IMR-90 (cell line): ENCODE results near the gene COPA. TPM values are rescaled to one million over a fixed set of nuclear protein-coding genes. Genes with fewer than 3 reads are reported as not detected.
A peak's percentile ranks its signal among the peaks of the same experiment; 100 is the strongest.

ENCODE experiments used
- ATAC-seq: fragments of 200-7000 bp; cut with Tn5 transposase; 2 replicates; pipeline ENCODE4 v1.9.1; 2020; ENCODE audit warnings: low read depth, mild to moderate bottlenecking, moderate library complexity
- BruUV-seq: library from RNA; stranded (reverse); fragments of 400-500 nt; replicated peaks from 2 replicates; lab custom pipeline; 2021; lab: Mats Ljungman, UMichigan
- CTCF ChIA-PET: fragments of 300-600 bp; formaldehyde crosslinking; extraction: SDS; loops from one replicate; lab custom pipeline; 2021; ENCODE audit warnings: antibody characterized with exemption; lab: Yijun Ruan, JAX
- POLR2A ChIA-PET: fragments of 300-600 bp; sonication (Branson Sonifier 250); formaldehyde crosslinking; loops from one replicate; lab custom pipeline; 2022; ENCODE audit warnings: antibody characterized with exemption; ENCODE audit not compliant: unreplicated experiment; lab: Charles Lee
- DNase-seq: peaks from one replicate; pipeline ENCODE4 v3.0.0; 2013
- H2AFZ ChIP-seq: replicated peaks from 2 replicates; pipeline ENCODE3; 2013; ENCODE audit warnings: low read length, mild to moderate bottlenecking; ENCODE audit not compliant: poor library complexity
- H2AK5ac ChIP-seq: 2 replicates; pipeline ENCODE4 v1.6.1; 2013; ENCODE audit warnings: low read depth, low read length, inconsistent platforms
- H2AK9ac ChIP-seq: replicated peaks from 2 replicates; pipeline ENCODE3; 2013; ENCODE audit warnings: mild to moderate bottlenecking, low read depth, low read length, moderate library complexity; ENCODE audit not compliant: poor library complexity
- H2BK120ac ChIP-seq: 2 replicates; pipeline ENCODE4 v1.6.1; 2013; ENCODE audit warnings: low read depth, low read length, inconsistent platforms
- H2BK15ac ChIP-seq: 3 replicates; pipeline ENCODE4 v1.6.1; 2013; ENCODE audit warnings: low read depth, low read length, inconsistent platforms
- H2BK20ac ChIP-seq: 2 replicates; pipeline ENCODE4 v1.6.1; 2013; ENCODE audit warnings: low read depth, mild to moderate bottlenecking, inconsistent platforms, low read length, moderate library complexity
- H2BK5ac ChIP-seq: 2 replicates; pipeline ENCODE4 v1.6.1; 2013; ENCODE audit warnings: mild to moderate bottlenecking, low read depth, low read length, inconsistent platforms; ENCODE audit not compliant: poor library complexity, severe bottlenecking
- H3K14ac ChIP-seq: replicated peaks from 2 replicates; pipeline ENCODE4 v1.6.1; 2013; ENCODE audit warnings: low read depth, low read length, inconsistent platforms
- H3K18ac ChIP-seq: 2 replicates; pipeline ENCODE4 v1.6.1; 2013; ENCODE audit warnings: low read depth, low read length, control low read depth
- H3K23ac ChIP-seq: 2 replicates; pipeline ENCODE4 v1.6.1; 2013; ENCODE audit warnings: low read depth, low read length, inconsistent platforms
- H3K27ac ChIP-seq: 2 replicates; pipeline ENCODE4 v1.5.1; 2013; ENCODE audit warnings: mild to moderate bottlenecking, control low read depth, low read length; ENCODE audit not compliant: insufficient read depth
- H3K27me3 ChIP-seq: 2 replicates; pipeline ENCODE4 v1.6.1; 2013; ENCODE audit warnings: low read length; ENCODE audit not compliant: control insufficient read depth, insufficient read depth
- H3K36me3 ChIP-seq: 2 replicates; pipeline ENCODE4 v1.6.1; 2013; ENCODE audit warnings: low read length, mixed read lengths; ENCODE audit not compliant: control insufficient read depth, insufficient read depth
- H3K4ac ChIP-seq: 2 replicates; pipeline ENCODE4 v1.6.1; 2013; ENCODE audit warnings: low read depth, low read length, inconsistent platforms
- H3K4me1 ChIP-seq: 2 replicates; pipeline ENCODE4 v1.6.1; 2013; ENCODE audit warnings: low read length, mixed read lengths; ENCODE audit not compliant: control insufficient read depth, insufficient read depth
- H3K4me2 ChIP-seq: 2 replicates; pipeline ENCODE4 v1.6.1; 2013; ENCODE audit warnings: low read depth, mild to moderate bottlenecking, control low read depth, low read length, moderate library complexity
- H3K4me3 ChIP-seq: 2 replicates; pipeline ENCODE4 v1.5.1; 2013; ENCODE audit warnings: low read depth, mild to moderate bottlenecking, control low read depth, low read length, moderate library complexity; ENCODE audit not compliant: insufficient read depth
- H3K56ac ChIP-seq: 2 replicates; pipeline ENCODE4 v1.6.1; 2013; ENCODE audit warnings: low read length, inconsistent platforms; ENCODE audit not compliant: insufficient read depth; ENCODE audit errors: extremely low read depth
- H3K79me1 ChIP-seq, 2 experiments: 2 replicates each; pipeline ENCODE4 v1.6.1; 2013; ENCODE audit warnings: low read length in 2 of 2, inconsistent platforms in 1 of 2, low read depth in 1 of 2
- H3K9ac ChIP-seq: 2 replicates; pipeline ENCODE4 v1.6.1; 2013; ENCODE audit warnings: low read depth, low read length, control low read depth
- H3K9me1 ChIP-seq: 2 replicates; pipeline ENCODE4 v1.6.1; 2013; ENCODE audit warnings: low read length, inconsistent platforms; ENCODE audit not compliant: insufficient read depth
- H3K9me3 ChIP-seq: 2 replicates; pipeline ENCODE4 v1.6.1; 2013; ENCODE audit warnings: low read length; ENCODE audit not compliant: control insufficient read depth, insufficient read depth
- H4K20me1 ChIP-seq: 2 replicates; pipeline ENCODE4 v1.6.1; 2013; ENCODE audit warnings: low read length, inconsistent platforms; ENCODE audit not compliant: insufficient read depth
- H4K5ac ChIP-seq: 2 replicates; pipeline ENCODE4 v1.6.1; 2013; ENCODE audit warnings: mild to moderate bottlenecking, low read depth, low read length, control low read depth
- H4K8ac ChIP-seq, 2 experiments: 2 replicates each; pipeline ENCODE4 v1.6.1; 2013; ENCODE audit warnings: low read depth in 2 of 2, low read length in 2 of 2, control low read depth in 1 of 2, inconsistent platforms in 1 of 2
- H4K91ac ChIP-seq: 2 replicates; pipeline ENCODE4 v1.6.1; 2013; ENCODE audit warnings: low read depth, low read length, inconsistent platforms; ENCODE audit not compliant: insufficient read depth
- BHLHE40 ChIP-seq: fragments of 150-350 bp; IDR thresholded peaks from 2 replicates; pipeline ENCODE4 v1.6.1; 2016; ENCODE audit warnings: mild to moderate bottlenecking, low read depth, low read length
- CHD1 ChIP-seq: IDR thresholded peaks from 2 replicates; pipeline ENCODE4 v1.6.1; 2012; ENCODE audit warnings: low read depth, low read length, improper control_type of control experiment
- RCOR1 ChIP-seq: IDR thresholded peaks from 2 replicates; pipeline ENCODE4 v1.6.1; 2012; ENCODE audit warnings: mild to moderate bottlenecking, low read length, improper control_type of control experiment; ENCODE audit not compliant: insufficient replicate concordance
- SMC3 ChIP-seq: fragments of 150-350 bp; IDR thresholded peaks from 2 replicates; pipeline ENCODE4 v1.6.1; 2016; ENCODE audit warnings: low read depth, mild to moderate bottlenecking, antibody characterized with exemption, low read length, moderate library complexity
- WGBS, 2 experiments: methylation state at CpG; one replicate each; pipeline versions ENCODE4 v1.1.5 to v1.1.7; 2013; ENCODE audit warnings: missing lambda C conversion rate in 2 of 2; ENCODE audit not compliant: insufficient read length in 1 of 2; ENCODE audit errors: extremely low coverage in 2 of 2; 5-methylcytosine and 5-hydroxymethylcytosine counted together
- dilution Hi-C: fragments of 300-500 bp; cut with HindIII; formaldehyde crosslinking; loops from one replicate; pipeline ENCODE4 v1.14.3; 2018; ENCODE audit warnings: low sequenced_read_pairs; ENCODE audit not compliant: unreplicated experiment
- in situ Hi-C: fragments of 300-500 bp; cut with MboI; formaldehyde crosslinking; loops from 3 replicates; pipeline ENCODE4 v1.14.3; 2019; ENCODE audit warnings: low sequenced_read_pairs, inconsistent platforms, mixed read lengths
- intact Hi-C: fragments of 100-400 bp; cut with micrococcal nuclease; formaldehyde crosslinking; loops from 2 replicates; pipeline ENCODE4 v1.10.0; 2022
- polyA plus RNA-seq, 3 experiments: library from polyadenylated mRNA; depleted of rRNA; stranded (reverse); fragments of >200 nt; gene quantifications; 2 replicates each; pipeline ENCODE4 v1.2.3, GENCODE V29; 2012; ENCODE audit warnings: low replicate concordance in 1 of 3
- total RNA-seq: library from RNA; depleted of rRNA; stranded (reverse); fragments of >200 nt; gene quantifications from 2 replicates; pipeline ENCODE4 v1.2.3, GENCODE V29; 2012
- TF ChIP-seq, protein P1 (sequence below): conservative IDR thresholded peaks from 2 replicates; pipeline ENCODE4 v1.5.1; 2012; ENCODE audit warnings: mild to moderate bottlenecking, low read depth, low read length, improper control_type of control experiment

Gene COPA
- total and polyA plus RNA-seq, 2 of the 4 experiments (the other 2 are of a cell fraction): 204 to 436 TPM

DNA sequence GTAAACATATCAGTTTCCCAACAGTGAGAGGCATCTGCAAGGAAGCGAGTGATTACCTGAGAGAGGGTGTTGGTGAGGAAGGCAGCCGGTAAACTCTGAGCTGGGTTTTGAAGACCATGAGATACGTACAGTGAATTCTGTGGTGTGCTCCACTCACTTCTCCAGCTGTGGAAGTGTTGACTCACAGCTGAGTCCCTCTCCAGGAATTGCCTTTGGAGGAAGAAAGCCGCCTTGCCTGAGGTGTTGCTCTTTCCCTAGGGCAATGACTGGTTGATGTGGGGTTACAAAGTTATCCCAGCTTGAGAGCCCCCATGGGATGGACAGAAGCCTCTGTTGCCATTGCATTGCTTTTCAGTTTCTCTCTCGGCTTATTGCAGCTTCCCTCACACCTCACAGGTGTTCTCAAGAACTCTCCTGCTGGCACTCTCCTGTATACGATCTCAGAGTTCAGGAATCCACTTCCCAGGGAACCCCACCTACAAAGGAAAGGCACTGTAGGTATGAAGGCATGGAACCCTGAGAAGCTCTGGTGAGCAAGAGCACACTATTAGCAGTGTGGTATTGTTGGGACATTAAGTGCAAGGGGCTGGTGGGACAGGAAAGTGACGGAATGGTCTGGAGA, 34.6 kb upstream of the COPA start:
- no peak overlapping the region for H3K23ac ChIP-seq
- H2AFZ ChIP-seq: no peak overlapping the region
- H3K9ac ChIP-seq: no peak overlapping the region
- POLR2A ChIA-PET: no interaction called here
- H3K36me3 ChIP-seq: no peaks in the 10 kb centered on the region
- 20% methylated on average over 1 of the region's 7 CpGs; no CpG with 5 or more reads in 1 of the 2 experiments for WGBS, 2 experiments
- CTCF ChIA-PET: interaction anchor here (1.0 to 2.3 kb wide), 6 partner anchors 12 to 331 kb away, joined by 3 to 12 read pairs (median 4); no protein-coding TSS in a partner anchor
- H3K56ac ChIP-seq: no peak overlapping the region
- H3K4me2 ChIP-seq: no peak overlapping the region
- no peak overlapping the region for H2BK15ac ChIP-seq
- no TSS peak for BruUV-seq
- no peak overlapping the region for H3K4me3 ChIP-seq
- dilution Hi-C loops (no loop called here), in situ Hi-C loops (loop anchor here (10.0 kb wide), 1 partner anchor 443 kb away; no protein-coding TSS in a partner anchor), intact Hi-C loops (loop anchor here (10.0 kb wide), 1 partner anchor 433 kb away; the partner anchor contains the start of gene IGSF9)
- H3K4ac ChIP-seq: no peak overlapping the region
- H3K14ac ChIP-seq: no peak overlapping the region
- DNase-seq (peak; percentile 70), ATAC-seq (peak; percentile 42)
- no peak overlapping the region for H4K8ac ChIP-seq
- H3K9me1 ChIP-seq: no peaks in the 10 kb centered on the region; the same call in 1 of the 2 replicates
- no peak overlapping the region for H4K5ac ChIP-seq
- no peaks in the 10 kb centered on the region for H3K79me1 ChIP-seq
- no peak overlapping the region for H2BK120ac ChIP-seq
- H4K91ac ChIP-seq: no peak overlapping the region
- H3K18ac ChIP-seq: no peak overlapping the region
- H3K9me3 ChIP-seq: no peaks in the 10 kb centered on the region
- no peak overlapping the region for H3K27ac ChIP-seq
- no peak overlapping the region for H2BK5ac ChIP-seq
- no peak overlapping the region for H2AK5ac ChIP-seq
- no peak overlapping the region for H2AK9ac ChIP-seq
- H2BK20ac ChIP-seq: no peak overlapping the region
- peaks cover 10% of the 10 kb centered on the region; the same call in 1 of the 2 replicates for H3K27me3 ChIP-seq
- TF ChIP-seq RCOR1: no peak
- TF ChIP-seq, protein P1, sequence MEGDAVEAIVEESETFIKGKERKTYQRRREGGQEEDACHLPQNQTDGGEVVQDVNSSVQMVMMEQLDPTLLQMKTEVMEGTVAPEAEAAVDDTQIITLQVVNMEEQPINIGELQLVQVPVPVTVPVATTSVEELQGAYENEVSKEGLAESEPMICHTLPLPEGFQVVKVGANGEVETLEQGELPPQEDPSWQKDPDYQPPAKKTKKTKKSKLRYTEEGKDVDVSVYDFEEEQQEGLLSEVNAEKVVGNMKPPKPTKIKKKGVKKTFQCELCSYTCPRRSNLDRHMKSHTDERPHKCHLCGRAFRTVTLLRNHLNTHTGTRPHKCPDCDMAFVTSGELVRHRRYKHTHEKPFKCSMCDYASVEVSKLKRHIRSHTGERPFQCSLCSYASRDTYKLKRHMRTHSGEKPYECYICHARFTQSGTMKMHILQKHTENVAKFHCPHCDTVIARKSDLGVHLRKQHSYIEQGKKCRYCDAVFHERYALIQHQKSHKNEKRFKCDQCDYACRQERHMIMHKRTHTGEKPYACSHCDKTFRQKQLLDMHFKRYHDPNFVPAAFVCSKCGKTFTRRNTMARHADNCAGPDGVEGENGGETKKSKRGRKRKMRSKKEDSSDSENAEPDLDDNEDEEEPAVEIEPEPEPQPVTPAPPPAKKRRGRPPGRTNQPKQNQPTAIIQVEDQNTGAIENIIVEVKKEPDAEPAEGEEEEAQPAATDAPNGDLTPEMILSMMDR: no peak
- no peak for TF ChIP-seq BHLHE40
- TF ChIP-seq SMC3: no peak
- TF ChIP-seq CHD1: no peak
- H4K20me1 ChIP-seq: no peaks in the 10 kb centered on the region
- H3K4me1 ChIP-seq: no peaks in the 10 kb centered on the region
